Psoas muscle (tissue), 8 donors: ENCODE measurements around the gene CFAP107. TPM values are rescaled to one million over a fixed set of nuclear protein-coding genes. Genes with fewer than 3 reads are reported as not detected.

Source experiments
- ATAC-seq, 4 donors: fragments of 200-7000 bp; cut with Tn5 transposase; one replicate each; pipeline ENCODE4 v1.9.1; 2020; ENCODE audit warnings: moderate library complexity in 3 of 4, mild to moderate bottlenecking in 2 of 4
- DNase-seq, 2 donors: peaks; one replicate each; pipeline ENCODE4 v3.0.0-alpha.2; 2020
- H3K27ac ChIP-seq: fragments of 200-600 bp; one replicate; pipeline ENCODE4 v1.8.0; 2022
- H3K27me3 ChIP-seq, 3 donors: fragments of 200-600 bp in 1 of 3; one replicate each; pipeline versions ENCODE4 v1.6.1 to v1.8.0; 2013 to 2022; ENCODE audit warnings: low read length in 2 of 3, mild to moderate bottlenecking in 2 of 3, moderate library complexity in 1 of 3; ENCODE audit not compliant: insufficient read depth in 3 of 3
- H3K36me3 ChIP-seq, 2 donors: fragments of 200-600 bp in 1 of 2; one replicate each; pipeline versions ENCODE4 v1.6.1 to v1.8.0; 2013 to 2022; ENCODE audit warnings: low read depth in 1 of 2, mild to moderate bottlenecking in 1 of 2, moderate library complexity in 1 of 2; ENCODE audit not compliant: insufficient read depth in 1 of 2
- H3K4me1 ChIP-seq: fragments of 200-600 bp; one replicate; pipeline ENCODE4 v1.8.0; 2022
- H3K4me3 ChIP-seq: fragments of 200-600 bp; one replicate; pipeline ENCODE4 v1.8.0; 2022; ENCODE audit warnings: mild to moderate bottlenecking
- H3K9me3 ChIP-seq: fragments of 200-600 bp; one replicate; pipeline ENCODE4 v1.8.0; 2022
- WGBS, 3 donors: extraction: QIAGEN DNeasy Blood & Tissue Kit; methylation state at CpG; one replicate each; pipeline versions ENCODE4 v1.1.6 to v1.1.7; 2013; 5-methylcytosine and 5-hydroxymethylcytosine counted together
- intact Hi-C, 2 donors: fragments of 100-400 bp; cut with DNase I; formaldehyde crosslinking; loops; one replicate each; pipeline versions ENCODE4 v1.11.0 to v1.14.2; 2022
- polyA plus RNA-seq, 3 donors: library from polyadenylated mRNA; stranded (reverse); fragments of 200-250 nt; gene quantifications; one replicate each; pipeline ENCODE4 v1.2.3, GENCODE V29; 2013
- total RNA-seq, 4 donors: library from RNA; stranded (reverse); fragmentation: NEBNext Ultra II Directional in 2 of 4; extraction: Animal tissue kit (Norgen Biotek cat#: 25700) in 2 of 4; gene quantifications; one replicate each; pipeline versions ENCODE4 v1.2.1 to v1.2.4, GENCODE V29; 2021 to 2023
- TF ChIP-seq, protein P1 (sequence below): fragments of 200-600 bp; IDR thresholded peaks from one replicate; pipeline ENCODE4 v1.8.0; 2022; ENCODE audit warnings: antibody characterized with exemption
- donor health status: healthy with polysubstance abuse.
- donor health status: DM: no; HTN: no; CAD: no; lungs with moderate emphysema.
- donor health status: Bipolar disorder and iron deficiency.
- donor health status: healthy.
- donor health status: DM: yes; HTN: yes; CAD: no.
- donor health status: DM: no; HTN: no; CAD: no.
- donor health status: DM: no; HTN: no; CAD: no.
- donor health status: DM: yes; HTN: yes; CAD: no.

The CFAP107 gene
- total and polyA plus RNA-seq, 7 donors = 0.04 TPM; not detected in 6

DNA sequence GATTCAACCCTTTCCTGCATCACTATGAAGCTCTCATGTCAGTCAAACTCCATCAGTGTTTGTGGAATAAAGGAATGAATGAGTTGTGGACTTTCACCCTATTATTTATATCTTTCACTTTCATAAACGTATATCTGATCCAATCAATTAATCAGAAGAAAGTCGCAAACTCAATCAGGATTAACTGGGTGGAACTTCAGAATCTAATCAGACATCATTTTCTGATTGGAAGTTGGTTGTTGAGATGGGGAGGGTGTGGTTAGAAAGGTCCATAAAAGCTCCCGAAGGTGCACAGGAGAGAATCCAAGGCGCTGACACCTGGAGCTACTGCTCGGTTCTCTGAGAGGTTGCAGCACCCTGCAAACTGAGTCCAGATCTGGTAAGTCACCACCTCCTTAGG lies 27.4 kb downstream of the CFAP107 start, which contains the start of gene PRAMEF12:
PRAMEF12 (plus strand) TSS at position 301 of the 400 bp plus-strand sequence. CDS start 1,130 bp downstream, outside the sequence.
- TF ChIP-seq, protein P1, sequence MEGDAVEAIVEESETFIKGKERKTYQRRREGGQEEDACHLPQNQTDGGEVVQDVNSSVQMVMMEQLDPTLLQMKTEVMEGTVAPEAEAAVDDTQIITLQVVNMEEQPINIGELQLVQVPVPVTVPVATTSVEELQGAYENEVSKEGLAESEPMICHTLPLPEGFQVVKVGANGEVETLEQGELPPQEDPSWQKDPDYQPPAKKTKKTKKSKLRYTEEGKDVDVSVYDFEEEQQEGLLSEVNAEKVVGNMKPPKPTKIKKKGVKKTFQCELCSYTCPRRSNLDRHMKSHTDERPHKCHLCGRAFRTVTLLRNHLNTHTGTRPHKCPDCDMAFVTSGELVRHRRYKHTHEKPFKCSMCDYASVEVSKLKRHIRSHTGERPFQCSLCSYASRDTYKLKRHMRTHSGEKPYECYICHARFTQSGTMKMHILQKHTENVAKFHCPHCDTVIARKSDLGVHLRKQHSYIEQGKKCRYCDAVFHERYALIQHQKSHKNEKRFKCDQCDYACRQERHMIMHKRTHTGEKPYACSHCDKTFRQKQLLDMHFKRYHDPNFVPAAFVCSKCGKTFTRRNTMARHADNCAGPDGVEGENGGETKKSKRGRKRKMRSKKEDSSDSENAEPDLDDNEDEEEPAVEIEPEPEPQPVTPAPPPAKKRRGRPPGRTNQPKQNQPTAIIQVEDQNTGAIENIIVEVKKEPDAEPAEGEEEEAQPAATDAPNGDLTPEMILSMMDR = no peak

DNA sequence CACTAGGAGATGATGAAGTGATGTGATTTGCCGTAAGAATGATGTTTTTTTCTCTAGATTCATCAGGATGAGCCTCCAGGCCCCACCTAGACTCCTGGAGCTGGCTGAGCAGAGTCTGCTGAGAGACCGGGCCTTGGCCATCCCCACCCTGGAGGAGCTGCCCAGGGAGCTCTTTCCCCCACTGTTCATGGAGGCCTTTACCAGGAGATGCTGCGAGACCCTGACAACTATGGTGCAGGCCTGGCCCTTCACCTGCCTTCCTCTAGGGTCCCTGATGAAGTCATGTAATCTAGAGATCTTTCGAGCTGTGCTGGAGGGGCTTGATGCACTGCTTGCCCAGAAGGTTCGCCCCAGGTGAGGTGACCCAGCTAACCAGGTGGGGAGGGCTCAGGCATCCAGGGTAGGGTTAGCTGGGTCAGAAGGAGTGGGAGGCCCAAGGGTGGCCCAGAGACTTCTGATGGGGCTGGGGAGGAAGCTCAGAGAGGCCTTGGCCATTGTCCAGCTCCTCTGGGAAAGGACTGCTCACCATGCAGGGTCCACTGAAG lies 28.9 kb downstream of the CFAP107 start:
- intact Hi-C loops = no loop called here
- Histone ChIP-seq H3K27me3 (no peaks in the 10 kb centered on the region), H3K4me1 (no peaks in the 10 kb centered on the region), H3K9me3 (no peaks in the 10 kb centered on the region), H3K27ac (no peak overlapping the region), H3K36me3 (no peaks in the 10 kb centered on the region), H3K4me3 (no peak overlapping the region)
- DNase-seq (no peak), ATAC-seq (no peak)
- TF ChIP-seq, protein P1 = no peak
- 76 to 87% (median 83%) methylated on average over 5 of the region's 5 CpGs for WGBS, 3 donors

More for the DNA sequence above, 27.4 kb downstream of the CFAP107 start, which contains the start of gene PRAMEF12:
- Histone ChIP-seq H3K27me3 (no peaks in the 10 kb centered on the region), H3K4me3 (no peak within 1 kb of the TSS), H3K27ac (no peak within 1 kb of the TSS), H3K9me3 (no peaks in the 10 kb centered on the region), H3K36me3 (no peaks in the 10 kb centered on the region), H3K4me1 (no peaks in the 10 kb centered on the region)
- ATAC-seq = no peak
- intact Hi-C loops = no loop called here
- WGBS, 3 donors = 87 to 91% (median 88%) methylated on average over 5 of the region's 5 CpGs
- DNase-seq = no peak

DNA sequence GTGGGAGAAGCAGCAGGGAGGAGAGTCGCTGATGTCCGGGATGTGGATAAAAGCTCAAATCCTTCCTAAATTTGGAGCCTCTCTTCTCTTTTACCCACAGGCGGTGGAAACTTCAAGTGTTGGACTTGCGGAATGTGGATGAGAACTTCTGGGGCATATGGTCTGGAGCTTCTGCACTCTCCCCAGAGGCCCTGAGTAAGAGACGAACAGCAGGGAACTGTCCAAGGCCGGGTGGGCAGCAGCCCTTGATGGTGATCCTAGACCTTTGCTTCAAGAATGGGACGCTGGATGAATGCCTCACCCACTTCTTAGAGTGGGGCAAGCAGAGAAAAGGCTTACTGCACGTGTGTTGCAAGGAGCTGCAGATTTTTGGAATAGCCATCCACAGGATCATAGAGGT lies 29.4 kb downstream of the CFAP107 start:
- H3K27ac ChIP-seq = no peak overlapping the region
- no peaks in the 10 kb centered on the region for H3K27me3 ChIP-seq
- no peaks in the 10 kb centered on the region for H3K36me3 ChIP-seq
- ATAC-seq = no peak
- no peak overlapping the region for H3K4me3 ChIP-seq
- WGBS, 3 donors = 72 to 79% (median 76%) methylated on average over 8 of the region's 8 CpGs
- H3K9me3 ChIP-seq = no peaks in the 10 kb centered on the region
- intact Hi-C loops = no loop called here
- no peak for DNase-seq
- H3K4me1 ChIP-seq = no peaks in the 10 kb centered on the region
- TF ChIP-seq, protein P1 = no peak

DNA sequence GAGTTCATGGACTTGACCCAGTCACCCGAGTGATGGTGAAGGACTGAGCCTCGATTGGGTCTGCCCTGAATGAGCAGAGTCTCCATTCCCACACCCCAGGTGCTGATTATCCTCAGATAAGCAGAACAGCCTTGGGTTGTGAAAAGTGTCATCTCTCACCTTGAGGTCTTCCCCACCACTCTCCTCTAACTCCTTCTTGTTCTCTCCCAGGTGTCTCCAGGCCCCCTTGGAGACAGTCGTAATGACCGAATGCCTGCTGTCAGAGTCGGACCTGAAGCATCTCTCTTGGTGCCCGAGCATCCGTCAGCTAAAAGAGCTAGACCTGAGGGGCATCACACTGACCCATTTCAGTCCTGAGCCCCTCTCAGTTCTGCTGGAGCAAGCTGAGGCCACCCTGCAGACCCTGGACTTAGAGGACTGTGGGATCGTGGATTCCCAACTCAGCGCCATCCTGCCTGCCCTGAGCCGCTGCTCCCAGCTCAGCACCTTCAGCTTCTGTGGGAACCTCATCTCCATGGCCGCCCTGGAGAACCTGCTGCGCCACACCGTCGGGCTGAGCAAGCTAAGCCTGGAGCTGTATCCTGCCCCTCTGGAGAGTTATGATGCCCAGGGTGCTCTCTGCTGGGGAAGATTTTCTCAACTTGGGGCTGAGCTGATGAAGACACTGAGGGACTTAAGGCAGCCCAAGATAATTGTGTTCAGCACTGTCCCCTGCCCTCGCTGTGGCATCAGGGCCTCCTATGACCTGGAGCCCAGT lies 31.0 kb downstream of the CFAP107 start:
- DNase-seq (no peak), ATAC-seq (no peak)
- TF ChIP-seq, protein P1 = no peak
- Histone ChIP-seq H3K27me3 (no peaks in the 10 kb centered on the region), H3K4me3 (no peak overlapping the region), H3K9me3 (no peaks in the 10 kb centered on the region), H3K36me3 (no peaks in the 10 kb centered on the region), H3K27ac (no peak overlapping the region), H3K4me1 (no peaks in the 10 kb centered on the region)
- WGBS, 3 donors = 86 to 87% (median 87%) methylated on average over 15 of the region's 15 CpGs
- intact Hi-C loops = no loop called here
